SK-N-DZ (cell line): ENCODE results near the gene UGT1A10.
"Not testable (repeated sequence)": the region's sequence is repeated elsewhere in the genome, so short reads cannot be mapped to it uniquely, and the experiment has no call there.

ENCODE experiments used
- DNase-seq: peaks from one replicate; pipeline ENCODE4 v3.0.0-alpha.2; 2015; ENCODE audit warnings: low spot score

The UGT1A10 gene

DNA sequence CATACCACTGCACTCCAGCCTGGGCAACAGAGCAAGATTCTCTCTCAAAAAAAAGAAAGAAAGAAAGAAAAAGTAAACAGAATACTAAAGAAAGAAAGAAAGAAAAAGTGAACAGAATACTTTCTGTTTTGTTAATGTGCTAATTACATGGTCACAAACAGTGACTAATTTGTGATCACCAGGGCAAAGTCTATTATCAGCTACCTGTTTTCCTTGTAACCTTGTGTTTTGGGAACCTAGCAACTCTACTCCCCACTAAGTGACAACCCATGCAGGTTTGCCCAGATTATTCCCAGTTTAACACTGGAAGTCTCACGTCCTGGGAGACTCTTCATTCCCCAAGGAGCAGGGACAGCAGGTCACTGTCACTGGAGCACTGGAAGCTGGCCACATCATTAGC is 18.8 kb downstream of the UGT1A10 start:
- DNase-seq: no peak

DNA sequence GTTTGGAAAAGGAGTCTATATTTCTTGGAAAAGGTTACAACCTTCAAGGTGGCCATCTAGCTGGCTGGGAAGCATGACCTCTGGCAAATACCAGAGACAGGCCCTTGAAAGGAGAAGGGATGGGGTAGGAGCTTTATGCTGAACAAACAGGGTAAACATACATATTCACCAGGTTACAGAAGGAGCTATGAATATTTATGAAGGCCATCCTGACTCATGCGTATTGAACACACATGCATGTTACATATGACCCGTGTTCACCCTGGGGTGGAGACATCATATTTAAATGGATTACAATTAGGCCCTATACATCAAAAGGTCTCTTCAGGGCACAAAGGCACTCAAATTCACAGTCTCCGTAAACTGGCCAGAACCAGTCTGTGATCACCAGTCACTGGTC is 19.7 kb downstream of the UGT1A10 start:
- not testable (repeated sequence) for DNase-seq

DNA sequence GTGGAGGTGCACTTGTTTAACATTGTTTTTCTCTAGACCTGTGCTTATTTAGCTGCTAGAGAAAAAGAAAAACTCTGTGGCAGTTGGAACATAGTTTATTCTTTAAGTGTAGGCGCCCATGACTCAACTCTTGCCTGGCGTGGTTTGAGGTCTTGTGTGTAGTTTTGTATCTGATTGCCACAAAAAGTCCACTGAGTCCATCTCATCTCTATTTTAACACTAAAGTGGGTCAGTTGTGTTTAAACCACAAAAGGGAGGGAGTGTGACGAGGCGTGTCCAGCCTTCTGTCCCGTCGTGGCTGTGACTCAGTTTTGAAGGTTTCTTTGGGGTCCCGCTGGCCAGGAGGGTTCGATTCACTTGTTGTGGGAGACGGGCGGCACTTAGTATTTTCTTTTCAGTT is 20.2 kb downstream of the UGT1A10 start:
- no peak for DNase-seq

DNA sequence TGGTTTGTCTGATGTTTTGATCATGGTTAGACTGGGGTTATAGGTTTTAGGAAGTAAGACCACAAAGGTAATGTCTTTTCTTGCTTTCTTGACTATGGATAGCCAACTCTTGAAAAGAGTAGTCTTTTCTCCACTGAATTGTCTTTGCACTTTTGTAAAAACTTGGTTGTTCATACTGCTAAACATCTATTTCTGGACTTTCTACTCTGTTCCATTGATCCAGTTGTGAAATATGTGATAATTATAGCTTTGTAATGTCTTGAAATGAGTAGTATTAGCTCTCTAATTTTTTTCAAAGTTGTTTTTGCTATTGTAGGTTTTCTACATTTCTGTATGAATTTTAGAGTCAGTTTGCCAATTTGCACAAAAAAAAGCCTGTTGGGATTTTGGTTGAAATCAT is 22.4 kb downstream of the UGT1A10 start:
- no peak for DNase-seq

DNA sequence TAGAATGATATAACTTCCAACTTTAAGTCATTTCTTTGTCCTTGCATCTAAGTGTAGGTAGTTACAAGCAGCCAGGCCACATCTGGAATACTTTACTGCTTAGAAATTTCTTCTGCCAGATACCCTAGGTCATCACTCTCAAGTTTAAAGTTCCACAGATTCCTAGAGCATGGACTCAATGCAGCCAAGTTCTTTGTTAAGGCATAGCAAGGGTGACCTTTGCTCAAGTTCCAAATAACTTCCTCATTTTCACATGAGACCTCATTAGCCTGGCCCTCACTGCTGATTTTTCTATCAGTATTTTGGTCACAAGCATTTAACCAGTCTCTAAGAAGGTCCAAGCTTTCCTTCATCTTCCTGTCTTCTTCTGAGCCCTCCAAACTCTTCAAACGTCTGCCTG is 27.7 kb downstream of the UGT1A10 start:
- no peak for DNase-seq

DNA sequence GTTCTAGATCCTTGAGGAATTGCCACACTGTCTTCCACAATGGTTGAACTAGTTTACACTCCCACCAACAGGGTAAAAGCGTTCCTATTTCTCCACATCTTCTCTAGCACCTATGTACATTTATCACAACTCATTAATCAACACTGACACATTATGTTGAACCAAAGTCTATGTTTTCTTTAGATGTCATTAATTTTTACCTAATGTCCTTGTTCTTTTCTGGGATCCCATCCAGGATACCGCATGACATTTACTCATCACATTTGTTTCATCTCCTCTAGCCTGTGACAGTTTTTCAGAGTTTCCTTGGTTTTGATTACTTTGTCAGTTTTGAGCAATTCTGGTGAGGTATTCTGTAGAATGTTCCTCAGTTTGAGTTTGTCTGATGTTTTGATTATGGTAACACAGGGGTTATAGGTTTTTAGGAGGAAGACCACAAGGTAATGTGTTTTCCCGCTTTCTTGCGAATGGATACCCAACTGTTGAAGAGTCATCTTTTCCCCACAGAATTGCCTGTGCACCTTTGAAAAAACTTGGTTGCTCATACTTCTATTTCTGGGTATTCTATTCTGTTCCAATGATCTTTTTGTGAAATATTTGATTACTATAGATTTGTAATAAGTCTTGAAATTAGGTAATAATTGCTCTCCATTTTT is 32.5 kb downstream of the UGT1A10 start:
- no peak for DNase-seq

DNA sequence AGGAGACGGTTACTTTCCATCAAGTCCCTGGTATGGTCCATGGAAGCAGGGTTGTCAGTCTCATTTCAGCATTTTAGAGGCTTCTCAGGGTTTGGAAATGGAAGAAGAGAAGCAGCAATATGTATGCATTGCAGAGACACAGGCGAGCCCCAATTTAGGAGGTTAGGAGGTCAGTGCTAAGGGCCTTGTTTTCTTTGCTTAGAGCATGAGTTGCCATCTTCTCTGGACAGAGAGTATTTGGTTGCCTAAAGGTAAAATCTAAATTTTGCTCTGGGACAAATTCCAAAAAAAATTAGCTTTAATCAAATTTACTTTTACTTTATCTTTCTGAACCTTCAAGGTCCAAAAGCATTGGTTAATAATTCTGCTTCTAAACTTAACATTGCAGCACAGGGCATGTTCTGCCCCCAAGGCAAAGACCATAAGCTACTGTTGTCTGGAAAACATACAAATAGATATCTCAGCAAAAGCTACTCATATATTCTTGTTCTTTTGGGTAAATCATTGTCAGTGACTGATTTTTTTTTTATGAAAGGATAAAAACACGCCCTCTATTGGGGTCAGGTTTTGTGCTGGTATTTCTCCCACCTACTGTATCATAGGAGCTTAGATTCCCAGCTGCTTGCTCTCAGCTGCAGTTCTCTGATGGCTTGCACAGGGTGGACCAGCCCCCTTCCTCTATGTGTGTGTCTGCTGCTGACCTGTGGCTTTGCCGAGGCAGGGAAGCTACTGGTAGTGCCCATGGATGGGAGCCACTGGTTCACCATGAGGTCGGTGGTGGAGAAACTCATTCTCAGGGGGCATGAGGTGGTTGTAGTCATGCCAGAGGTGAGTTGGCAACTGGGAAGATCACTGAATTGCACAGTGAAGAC is 35.3 kb downstream of the UGT1A10 start, which contains the start of gene UGT1A9:
Gene UGT1A9 (plus strand): TSS at position 609 of the 872 bp plus-strand sequence. CDS start 37 bp downstream, at position 646.
- no peak for DNase-seq

DNA sequence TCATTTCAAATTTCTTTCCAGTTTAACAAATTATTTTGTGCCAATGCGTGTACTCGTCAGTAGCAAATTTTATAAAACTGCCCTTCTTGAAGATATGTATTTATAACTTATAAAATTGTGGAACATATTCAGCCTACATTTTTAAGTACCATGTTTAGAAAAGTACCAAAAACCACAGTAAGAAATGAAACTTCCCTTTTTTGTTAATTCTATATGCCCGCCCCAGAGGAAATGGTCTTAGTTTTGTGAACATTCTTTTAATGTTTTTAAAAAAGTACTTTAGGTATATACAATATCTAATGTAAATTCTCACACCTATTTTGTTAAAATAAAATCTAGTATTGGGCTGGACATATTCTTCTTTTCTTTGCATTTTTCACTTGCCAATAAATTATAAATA is 36.6 kb downstream of the UGT1A10 start:
- no peak for DNase-seq

DNA sequence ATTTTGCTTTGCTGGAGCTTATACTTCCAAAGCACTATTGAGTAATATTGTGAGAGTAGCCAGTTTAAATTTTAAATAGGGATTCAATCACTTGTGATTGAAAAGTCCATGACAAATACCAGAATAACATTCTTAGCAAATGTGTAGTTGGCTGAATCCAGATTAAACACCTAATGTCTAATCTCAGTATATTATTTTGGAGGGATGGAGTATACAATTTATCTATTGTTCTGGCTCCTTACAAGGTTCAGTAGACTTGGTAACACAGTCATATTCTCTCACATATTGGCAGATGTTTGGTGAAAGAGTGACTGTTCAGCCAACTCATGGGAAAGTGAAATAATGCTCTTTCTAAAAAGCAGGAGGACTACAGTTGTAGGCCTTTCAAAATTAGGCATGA is 37.6 kb downstream of the UGT1A10 start:
- DNase-seq: no peak

DNA sequence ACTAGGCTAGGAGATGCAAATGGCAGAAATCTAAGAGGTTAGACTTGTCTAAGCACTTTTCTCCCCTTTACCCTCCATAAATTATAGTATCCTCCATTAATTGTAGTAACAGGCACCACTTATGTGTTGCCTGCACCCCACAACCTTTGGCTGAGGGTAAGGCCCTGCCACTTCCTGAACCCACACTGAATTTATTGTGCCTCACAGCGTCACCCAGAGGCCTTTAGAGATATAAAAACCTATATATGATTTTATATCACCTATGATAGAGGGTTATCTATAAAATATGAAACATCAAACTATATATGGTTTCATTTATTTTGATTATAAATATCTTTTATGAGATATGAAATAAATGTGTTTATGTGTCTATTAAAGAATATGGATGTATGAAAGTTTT is 38.1 kb downstream of the UGT1A10 start:
- no peak for DNase-seq

DNA sequence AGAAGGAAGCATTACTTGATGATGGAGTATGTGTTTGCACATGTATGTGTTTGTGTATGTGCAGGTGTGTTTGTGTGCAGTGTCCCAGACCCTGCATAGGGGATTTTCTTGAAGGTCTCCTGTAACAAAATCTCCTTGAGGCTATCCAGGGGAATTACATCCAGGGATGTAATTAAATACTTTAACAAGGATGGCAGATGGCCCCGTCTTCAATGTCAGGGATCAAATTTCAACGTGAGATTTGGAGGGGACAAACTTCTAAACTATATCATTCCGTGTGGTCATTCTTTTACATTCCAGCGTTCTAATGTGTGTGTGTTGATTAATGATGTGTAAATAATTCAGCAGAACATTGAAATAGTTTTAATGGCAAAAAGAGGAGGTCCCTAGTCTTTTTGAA is 38.7 kb downstream of the UGT1A10 start:
- peak; percentile 36 for DNase-seq

DNA sequence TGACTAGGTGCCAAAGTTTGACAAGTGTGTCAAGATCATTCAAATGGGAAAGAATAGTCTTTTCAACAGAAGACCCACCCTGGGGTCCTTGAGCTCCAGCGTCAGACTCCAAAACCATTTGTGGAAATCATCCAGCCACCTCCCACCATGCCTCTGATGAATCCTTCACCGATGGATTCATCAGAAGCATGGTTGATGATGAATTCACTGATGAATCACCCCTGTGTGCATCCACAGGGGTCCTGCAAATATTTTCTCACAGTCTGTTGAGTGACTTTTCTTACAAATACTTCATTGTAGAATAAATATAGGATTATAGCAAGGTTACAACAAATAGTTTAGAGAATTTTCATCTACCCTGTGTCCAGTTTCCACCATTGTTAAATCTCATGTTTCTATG is 39.8 kb downstream of the UGT1A10 start:
- DNase-seq: no peak

DNA sequence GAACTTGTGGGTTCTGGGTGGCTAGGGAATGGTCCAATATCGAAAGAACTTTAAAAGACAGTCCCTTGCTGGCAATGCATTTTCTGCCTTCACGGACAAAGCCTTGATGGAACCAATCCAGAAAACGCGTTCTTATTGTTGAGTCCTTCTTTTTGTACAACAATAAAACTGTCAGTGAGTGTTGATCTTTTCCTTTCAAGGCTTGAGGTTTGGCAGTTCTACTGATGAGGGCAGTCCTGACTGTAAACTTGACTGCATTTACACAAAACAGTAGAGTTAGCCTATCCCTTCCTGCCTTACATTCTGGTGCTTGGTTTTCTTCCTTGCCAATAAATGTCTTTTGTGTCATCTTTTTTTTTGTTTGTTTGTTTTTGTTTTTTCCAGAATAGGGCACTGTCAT is 42.9 kb downstream of the UGT1A10 start:
- no peak for DNase-seq

DNA sequence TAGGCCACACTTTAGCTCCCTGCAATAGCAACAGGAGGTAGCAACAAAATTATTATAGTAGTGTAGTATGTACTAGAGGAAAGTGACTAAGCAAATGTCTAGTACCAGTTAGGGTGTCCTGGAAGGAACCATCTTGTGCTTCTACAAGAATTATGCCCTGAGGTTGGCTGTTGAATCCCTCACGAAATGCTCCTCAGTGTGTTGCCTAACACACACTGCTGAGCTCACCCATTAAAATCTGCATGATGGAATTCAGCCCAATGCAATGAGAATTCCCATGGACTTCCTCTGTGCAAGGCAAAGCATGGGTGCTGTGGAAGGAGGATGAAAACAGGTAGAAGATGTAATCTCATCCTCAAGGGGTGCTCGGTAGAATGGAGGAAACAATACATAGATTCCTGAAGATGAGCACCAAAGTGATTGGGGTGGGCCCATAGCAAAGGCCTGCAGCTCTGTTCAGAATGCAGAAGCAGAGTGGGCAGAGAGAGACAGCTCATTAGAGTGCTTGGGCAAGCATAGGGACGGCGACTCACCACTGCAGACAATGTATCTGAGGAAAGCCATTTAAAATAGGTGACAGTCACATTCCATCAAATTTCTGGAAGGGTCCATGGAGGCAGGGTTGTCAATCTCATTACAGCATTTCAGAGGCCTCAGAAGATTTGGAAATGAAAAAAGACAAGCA is 44.3 kb downstream of the UGT1A10 start:
- no peak for DNase-seq

DNA sequence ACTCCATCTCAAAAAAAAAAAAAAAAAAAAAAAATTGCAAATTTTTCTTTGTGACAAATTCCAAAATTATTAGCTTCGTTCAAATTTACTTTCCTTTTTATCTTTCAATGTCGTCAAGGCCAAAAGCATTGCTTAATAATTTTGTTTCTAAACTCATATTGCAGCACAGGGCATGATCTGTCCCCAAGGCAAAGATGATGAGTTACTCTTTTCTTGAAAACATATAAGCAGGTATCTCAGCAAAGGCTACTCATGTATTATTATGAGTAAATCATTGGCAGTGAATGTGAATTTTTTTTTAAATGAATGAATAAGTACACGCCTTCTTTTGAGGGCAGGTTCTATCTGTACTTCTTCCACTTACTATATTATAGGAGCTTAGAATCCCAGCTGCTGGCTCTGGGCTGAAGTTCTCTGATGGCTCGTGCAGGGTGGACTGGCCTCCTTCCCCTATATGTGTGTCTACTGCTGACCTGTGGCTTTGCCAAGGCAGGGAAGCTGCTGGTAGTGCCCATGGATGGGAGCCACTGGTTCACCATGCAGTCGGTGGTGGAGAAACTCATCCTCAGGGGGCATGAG is 45.4 kb downstream of the UGT1A10 start, which contains the start of gene UGT1A7:
Gene UGT1A7 (plus strand): TSS at position 381 of the 579 bp plus-strand sequence. CDS start 37 bp downstream, at position 418.
- no peak for DNase-seq

DNA sequence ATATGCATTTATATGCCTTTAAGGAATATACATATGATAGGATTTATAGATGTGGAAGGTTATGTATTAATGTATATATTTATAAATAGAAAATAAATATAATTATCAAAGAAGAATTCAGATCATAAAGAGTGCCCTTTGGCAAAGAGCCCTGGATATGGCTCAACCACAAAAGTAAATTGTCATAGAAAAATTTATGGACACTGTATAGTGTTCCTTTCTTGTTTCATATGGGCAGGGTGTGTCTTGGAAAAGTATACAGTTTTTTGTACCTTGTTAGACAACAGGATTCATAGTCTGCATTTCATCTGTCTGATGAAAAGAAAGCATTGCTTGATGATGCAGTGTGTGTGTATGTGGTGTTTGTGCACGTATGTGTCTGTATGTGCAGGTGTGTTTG is 48.4 kb downstream of the UGT1A10 start:
- no peak for DNase-seq

DNA sequence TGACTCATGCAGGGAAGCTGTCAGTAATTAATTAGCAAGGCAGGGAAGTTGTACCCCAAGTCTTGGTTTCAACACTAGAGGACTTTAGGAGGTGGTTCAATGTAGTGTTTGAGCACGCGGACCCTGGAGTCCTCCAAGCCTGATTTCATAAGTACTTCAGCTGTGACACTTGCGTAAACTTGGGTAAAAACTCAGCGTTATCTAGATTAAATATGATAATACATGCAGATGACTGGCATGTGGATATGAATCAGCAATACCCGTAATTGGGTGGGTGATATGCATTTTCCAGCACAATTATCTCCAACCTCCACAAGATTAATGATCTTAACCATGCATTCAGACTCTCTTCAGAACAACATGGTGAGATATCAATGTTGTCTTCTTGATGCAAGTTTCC is 50.7 kb downstream of the UGT1A10 start:
- DNase-seq: no peak

DNA sequence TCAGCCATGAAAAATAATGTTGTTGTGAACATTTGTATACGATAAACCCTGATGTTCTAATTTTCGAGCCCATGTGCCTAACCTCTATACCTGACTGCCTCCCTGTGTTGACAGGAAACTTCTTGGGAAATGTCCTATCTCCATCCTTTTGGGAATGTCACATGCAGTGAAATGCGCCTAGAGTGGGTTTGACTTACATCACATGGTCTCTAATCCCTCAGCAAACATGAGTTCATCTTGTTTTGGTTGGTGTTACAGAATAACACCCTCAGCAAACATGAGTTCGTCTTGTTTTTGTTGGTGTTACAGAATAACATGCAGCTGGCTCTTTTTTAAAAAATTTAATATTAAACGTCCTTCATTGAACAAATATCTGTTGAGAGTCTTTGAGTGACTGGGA is 52.1 kb downstream of the UGT1A10 start:
- no peak for DNase-seq

DNA sequence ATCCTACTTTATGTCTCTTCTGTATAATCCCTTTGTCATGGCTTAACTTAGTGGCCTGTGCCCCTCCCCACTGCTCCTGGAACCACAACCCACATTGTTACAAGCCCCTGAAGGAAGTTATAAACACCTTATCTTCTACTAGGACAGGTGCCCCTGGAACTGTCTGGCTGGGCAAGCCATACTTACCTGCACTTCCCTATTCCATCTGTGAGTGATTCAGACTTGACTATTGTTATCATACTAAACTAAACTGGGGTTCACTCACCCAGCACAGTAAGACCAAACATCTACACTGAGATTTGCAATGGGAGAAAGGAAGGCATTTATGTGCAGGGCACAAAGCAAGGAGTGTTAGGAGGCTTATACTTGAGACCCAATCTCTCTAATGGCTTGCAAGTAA is 52.8 kb downstream of the UGT1A10 start:
- no peak for DNase-seq

DNA sequence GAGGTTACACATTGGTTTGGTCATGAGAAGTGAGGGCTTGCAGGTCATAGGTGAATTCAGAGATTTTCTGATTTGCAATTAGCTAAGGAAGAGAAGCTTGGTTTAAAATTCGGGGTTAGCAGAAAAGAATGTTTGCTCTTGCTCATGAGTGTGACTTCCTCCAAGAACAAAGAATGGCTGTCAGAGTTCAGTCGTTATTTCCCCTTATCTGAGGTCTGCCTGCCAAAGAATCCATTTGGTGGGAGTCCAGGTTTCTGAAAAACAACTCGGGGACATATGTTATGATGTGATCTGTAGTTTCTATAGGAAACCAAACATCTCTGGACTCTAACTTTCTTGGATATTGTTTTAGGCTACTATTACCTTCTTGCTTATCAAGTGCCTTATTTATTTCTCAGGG is 53.3 kb downstream of the UGT1A10 start:
- DNase-seq: no peak

DNA sequence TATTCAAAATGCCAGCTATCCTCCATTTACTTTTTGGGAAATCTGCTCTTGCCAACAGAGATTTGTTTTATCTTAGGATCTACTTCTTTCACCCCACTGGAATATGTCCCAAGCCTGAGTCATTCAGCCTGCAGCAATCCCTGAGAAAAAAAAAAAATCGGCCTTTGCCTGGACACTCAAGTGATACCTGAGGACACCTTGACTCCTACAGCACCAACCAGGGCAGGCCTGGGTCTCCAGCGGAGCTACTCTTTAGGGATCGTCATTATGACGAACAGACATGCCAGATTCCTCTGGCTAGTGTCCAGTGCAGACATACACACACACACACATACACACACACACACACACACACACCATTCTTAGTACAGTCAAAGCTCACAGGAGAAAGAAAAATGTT is 54.2 kb downstream of the UGT1A10 start:
- DNase-seq: no peak
